ENCODE results near the gene FMNL2.

- TF ChIP-seq EZH2 (optimal IDR thresholded peaks at IDR 0.05; ENCODE audit: low read depth, low read length), result no peak
- TF ChIP-seq, protein P1, sequence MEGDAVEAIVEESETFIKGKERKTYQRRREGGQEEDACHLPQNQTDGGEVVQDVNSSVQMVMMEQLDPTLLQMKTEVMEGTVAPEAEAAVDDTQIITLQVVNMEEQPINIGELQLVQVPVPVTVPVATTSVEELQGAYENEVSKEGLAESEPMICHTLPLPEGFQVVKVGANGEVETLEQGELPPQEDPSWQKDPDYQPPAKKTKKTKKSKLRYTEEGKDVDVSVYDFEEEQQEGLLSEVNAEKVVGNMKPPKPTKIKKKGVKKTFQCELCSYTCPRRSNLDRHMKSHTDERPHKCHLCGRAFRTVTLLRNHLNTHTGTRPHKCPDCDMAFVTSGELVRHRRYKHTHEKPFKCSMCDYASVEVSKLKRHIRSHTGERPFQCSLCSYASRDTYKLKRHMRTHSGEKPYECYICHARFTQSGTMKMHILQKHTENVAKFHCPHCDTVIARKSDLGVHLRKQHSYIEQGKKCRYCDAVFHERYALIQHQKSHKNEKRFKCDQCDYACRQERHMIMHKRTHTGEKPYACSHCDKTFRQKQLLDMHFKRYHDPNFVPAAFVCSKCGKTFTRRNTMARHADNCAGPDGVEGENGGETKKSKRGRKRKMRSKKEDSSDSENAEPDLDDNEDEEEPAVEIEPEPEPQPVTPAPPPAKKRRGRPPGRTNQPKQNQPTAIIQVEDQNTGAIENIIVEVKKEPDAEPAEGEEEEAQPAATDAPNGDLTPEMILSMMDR (IDR thresholded peaks at IDR 0.05; ENCODE audit: low read length), result no peak
- no peak for TF ChIP-seq EZH2phosphoT487 (IDR thresholded peaks at IDR 0.05; ENCODE audit: low read length)
These were observed 254.0 kb downstream of the FMNL2 start for GRCh38 chr2:152588998-152589397.

All from MM.1S (cell line).